Gastroesophageal sphincter (tissue), 4 donors: Measurements from ENCODE around the gene PSME1. TPM values are rescaled to one million over a fixed set of nuclear protein-coding genes. Genes with fewer than 3 reads are reported as not detected.
A peak's percentile ranks its signal among the peaks of the same experiment; 100 is the strongest.

Experiments used
- ATAC-seq: fragments of 150-250 bp; one replicate; pipeline ENCODE4 v1.9.1; 2016; ENCODE audit warnings: mild to moderate bottlenecking, moderate library complexity
- H3K27ac ChIP-seq, 4 donors: fragments of 200-600 bp; sonication (generic) in 3 of 4; 1 replicate in 3 of 4; 2 replicates in 1 of 4; pipeline ENCODE4 v1.5.1; 2016 to 2019
- H3K27me3 ChIP-seq: fragments of 200-600 bp; sonication (generic); one replicate; pipeline ENCODE4 v1.5.1; 2019
- H3K36me3 ChIP-seq, 2 donors: fragments of 200-600 bp; sonication (generic); one replicate each; pipeline ENCODE4 v1.5.1; 2019; ENCODE audit warnings: control low read depth in 1 of 2
- H3K4me1 ChIP-seq, 3 donors: fragments of 200-600 bp; sonication (generic); 1 replicate in 2 of 3; 2 replicates in 1 of 3; pipeline ENCODE4 v1.5.1; 2016 to 2019; ENCODE audit warnings: control low read depth in 2 of 3
- H3K4me3 ChIP-seq, 2 donors: fragments of 200-600 bp; sonication (generic); one replicate each; pipeline ENCODE4 v1.5.1; 2019; ENCODE audit warnings: mild to moderate bottlenecking in 1 of 2, moderate library complexity in 1 of 2
- H3K9me3 ChIP-seq, 3 donors: fragments of 200-600 bp; sonication (generic); one replicate each; pipeline ENCODE4 v1.5.1; 2017 to 2019; ENCODE audit warnings: control low read depth in 2 of 3
- EP300 ChIP-seq: sonication (generic); formaldehyde crosslinking; IDR thresholded peaks from one replicate; pipeline ENCODE4 v1.6.1; 2017; ENCODE audit warnings: antibody characterized with exemption, mild to moderate bottlenecking
- POLR2A ChIP-seq, 2 donors: fragments of 450-650 bp; IDR thresholded peaks; one replicate each; pipeline ENCODE4 v1.6.1; 2017; ENCODE audit warnings: antibody characterized with exemption in 2 of 2, mild to moderate bottlenecking in 2 of 2, moderate library complexity in 1 of 2
- POLR2AphosphoS5 ChIP-seq: sonication (generic); formaldehyde crosslinking; IDR thresholded peaks from one replicate; pipeline ENCODE4 v1.6.1; 2017; ENCODE audit warnings: antibody characterized with exemption
- WGBS, 2 donors: methylation state at CpG; one replicate each; pipeline ENCODE4 v1.1.5; 2018; ENCODE audit warnings: low coverage in 1 of 2; 5-methylcytosine and 5-hydroxymethylcytosine counted together
- total RNA-seq, 4 donors: library from RNA; depleted of rRNA; stranded (reverse); fragments of >200 nt; gene quantifications; one replicate each; pipeline ENCODE4 v1.1.0, GENCODE V29; 2016
- TF ChIP-seq, protein P1 (sequence below), 4 experiments: fragments of 200-600 bp in 2 of 4; fragments of 450-650 bp in 2 of 4; sonication (generic) in 1 of 4; IDR thresholded peaks; one replicate each; pipeline ENCODE4 v1.5.1; 2017 to 2019; ENCODE audit warnings: antibody characterized with exemption in 4 of 4, mild to moderate bottlenecking in 2 of 4, moderate library complexity in 2 of 4

The PSME1 gene
- total RNA-seq, 4 donors from 2014 or later: 114 to 186 (median 127) TPM

DNA sequence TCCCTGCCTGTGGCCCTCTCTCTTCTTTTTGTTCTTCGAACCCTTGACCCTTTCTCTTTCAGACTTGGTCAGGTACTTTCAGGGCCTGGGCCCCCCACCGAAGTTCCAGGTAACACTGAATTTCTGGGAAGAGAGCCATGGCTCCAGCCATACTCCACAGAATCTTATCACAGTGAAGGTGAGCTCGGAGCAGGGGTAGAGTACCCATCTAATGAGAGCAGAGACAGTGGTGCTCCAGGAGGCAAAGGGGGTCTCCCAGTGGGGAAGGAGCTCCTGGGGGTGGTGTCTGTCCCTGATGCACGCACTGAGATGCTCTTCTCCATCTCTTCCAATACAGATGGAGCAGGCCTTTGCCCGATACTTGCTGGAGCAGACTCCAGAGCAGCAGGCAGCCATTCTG is 29.8 kb downstream of the PSME1 start:
- Histone ChIP-seq H3K27ac (no peak overlapping the region), H3K27me3 (no peaks in the 10 kb centered on the region), H3K36me3 (peaks cover 0 to 73% of the 10 kb centered on the region in 2 donors), H3K4me3 (no peak overlapping the region), H3K9me3 (no peaks in the 10 kb centered on the region), H3K4me1 (peaks cover 0 to 45% (median 18%) of the 10 kb centered on the region in 3 donors)
- WGBS, 2 donors: 89% methylated on average over 3 of the region's 5 CpGs; no CpG with 5 or more reads in 1 of the 2 donors
- ATAC-seq: no peak
- TF ChIP-seq EP300 (no peak), POLR2AphosphoS5 (no peak), POLR2A (IDR thresholded peaks at IDR 0.05) (no peak)
- TF ChIP-seq, protein P1, sequence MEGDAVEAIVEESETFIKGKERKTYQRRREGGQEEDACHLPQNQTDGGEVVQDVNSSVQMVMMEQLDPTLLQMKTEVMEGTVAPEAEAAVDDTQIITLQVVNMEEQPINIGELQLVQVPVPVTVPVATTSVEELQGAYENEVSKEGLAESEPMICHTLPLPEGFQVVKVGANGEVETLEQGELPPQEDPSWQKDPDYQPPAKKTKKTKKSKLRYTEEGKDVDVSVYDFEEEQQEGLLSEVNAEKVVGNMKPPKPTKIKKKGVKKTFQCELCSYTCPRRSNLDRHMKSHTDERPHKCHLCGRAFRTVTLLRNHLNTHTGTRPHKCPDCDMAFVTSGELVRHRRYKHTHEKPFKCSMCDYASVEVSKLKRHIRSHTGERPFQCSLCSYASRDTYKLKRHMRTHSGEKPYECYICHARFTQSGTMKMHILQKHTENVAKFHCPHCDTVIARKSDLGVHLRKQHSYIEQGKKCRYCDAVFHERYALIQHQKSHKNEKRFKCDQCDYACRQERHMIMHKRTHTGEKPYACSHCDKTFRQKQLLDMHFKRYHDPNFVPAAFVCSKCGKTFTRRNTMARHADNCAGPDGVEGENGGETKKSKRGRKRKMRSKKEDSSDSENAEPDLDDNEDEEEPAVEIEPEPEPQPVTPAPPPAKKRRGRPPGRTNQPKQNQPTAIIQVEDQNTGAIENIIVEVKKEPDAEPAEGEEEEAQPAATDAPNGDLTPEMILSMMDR (IDR thresholded peaks at IDR 0.05): no peak

DNA sequence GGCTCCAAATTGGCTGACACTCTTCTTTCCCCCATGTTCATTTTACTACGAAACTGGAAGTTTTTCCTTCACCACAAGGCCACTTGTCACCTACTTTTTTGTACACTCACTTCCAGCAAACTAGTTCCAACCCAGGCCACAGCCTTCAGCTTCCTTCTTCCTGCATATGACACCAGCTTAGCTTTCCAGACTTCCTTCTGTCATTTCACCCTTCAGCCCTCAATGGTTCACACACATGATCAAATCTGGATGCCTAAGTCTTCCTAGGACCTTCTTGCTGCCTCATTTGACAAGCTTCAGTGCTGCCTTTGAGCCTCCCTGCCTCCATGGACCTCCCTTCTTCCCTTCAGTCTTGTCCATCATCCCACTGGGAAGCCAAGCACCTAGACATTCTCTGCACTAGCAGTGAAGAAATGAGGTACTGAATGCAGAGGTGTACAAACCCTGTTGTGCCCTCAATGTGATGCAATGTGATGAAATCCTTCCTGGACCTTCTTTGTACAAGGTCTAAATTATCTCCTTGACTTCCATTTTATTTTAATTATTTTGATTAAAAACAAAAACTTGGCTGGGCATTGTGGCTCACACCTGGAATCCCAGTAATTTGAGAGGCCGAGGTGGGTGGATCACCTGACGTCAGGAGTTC is 31.6 kb downstream of the PSME1 start:
- ATAC-seq: no peak
- Histone ChIP-seq H3K4me1 (peaks cover 0 to 47% (median 14%) of the 10 kb centered on the region in 3 donors), H3K27me3 (no peaks in the 10 kb centered on the region), H3K27ac (no peak overlapping the region), H3K36me3 (peaks cover 0 to 73% of the 10 kb centered on the region in 2 donors), H3K4me3 (no peak overlapping the region), H3K9me3 (no peaks in the 10 kb centered on the region)
- WGBS, 2 donors: 71 to 100% methylated on average over 1 to 3 of the region's 3 CpGs
- TF ChIP-seq, protein P1 (IDR thresholded peaks at IDR 0.05): no peak
- TF ChIP-seq POLR2A (IDR thresholded peaks at IDR 0.05) (no peak), POLR2AphosphoS5 (no peak), EP300 (no peak)

DNA sequence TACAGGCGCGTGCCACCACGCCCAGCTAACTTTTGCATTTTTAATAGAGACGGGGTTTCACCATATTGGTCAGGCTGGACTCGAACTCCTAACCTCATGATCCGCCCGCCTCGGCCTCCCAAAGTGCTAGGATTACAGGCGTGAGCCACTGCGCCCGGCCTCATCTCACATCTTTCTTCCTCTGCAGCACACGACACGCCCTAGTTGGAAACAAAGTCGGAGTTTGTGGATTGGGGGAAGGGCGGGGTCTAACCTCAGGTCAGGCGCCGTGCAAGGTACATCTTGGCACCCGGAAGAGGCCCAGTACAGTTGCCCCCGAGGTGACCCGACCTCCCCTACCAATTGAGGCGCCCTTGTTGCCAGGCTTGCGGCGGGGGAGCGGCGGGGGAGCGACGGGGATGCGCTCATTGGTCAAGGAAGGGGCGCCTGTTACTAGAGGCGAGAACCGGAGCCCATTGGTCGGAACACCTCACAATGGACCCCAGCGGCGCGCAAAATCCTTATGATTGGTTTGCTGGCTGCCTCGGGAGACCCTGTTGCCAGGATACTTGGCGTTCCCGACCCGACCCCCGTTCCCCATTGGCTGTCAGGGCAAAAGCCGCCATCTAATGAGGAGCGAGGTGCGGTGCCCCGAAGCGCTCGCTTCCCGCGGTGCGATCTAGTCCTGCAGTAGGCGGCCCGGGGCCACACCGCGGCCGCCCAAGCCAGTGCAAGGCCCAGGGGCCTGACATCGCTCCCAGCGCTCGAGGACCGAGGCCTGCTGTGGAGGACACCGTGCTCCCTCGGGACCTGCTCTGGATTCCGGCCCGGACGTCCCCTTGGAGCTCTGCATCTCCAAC is 35.6 kb downstream of the PSME1 start, which contains the start of gene REC8:
REC8 (plus strand) TSS at position 659 of the 839 bp plus-strand sequence. CDS start 473 bp downstream, outside the sequence.
- peak in 1 of 2 donors; percentile 37 for TF ChIP-seq POLR2A (IDR thresholded peaks at IDR 0.05)
- TF ChIP-seq, protein P1 (IDR thresholded peaks at IDR 0.05): no peak
- peaks cover 0 to 37% of the 10 kb centered on the region in 2 donors for H3K36me3 ChIP-seq
- peak within 1 kb of the TSS in 3 of 4 donors; percentile 60 to 72 (median 63) for H3K27ac ChIP-seq
- H3K4me3 ChIP-seq: peak within 1 kb of the TSS; percentile 2 to 47
- H3K4me1 ChIP-seq: peaks cover 0 to 21% (median 3%) of the 10 kb centered on the region in 3 donors
- H3K27me3 ChIP-seq: no peaks in the 10 kb centered on the region
- peak; percentile 86 for ATAC-seq
- no peaks in the 10 kb centered on the region for H3K9me3 ChIP-seq
- 29% methylated on average over 23 of the region's 63 CpGs; no CpG with 5 or more reads in 1 of the 2 donors for WGBS, 2 donors

DNA sequence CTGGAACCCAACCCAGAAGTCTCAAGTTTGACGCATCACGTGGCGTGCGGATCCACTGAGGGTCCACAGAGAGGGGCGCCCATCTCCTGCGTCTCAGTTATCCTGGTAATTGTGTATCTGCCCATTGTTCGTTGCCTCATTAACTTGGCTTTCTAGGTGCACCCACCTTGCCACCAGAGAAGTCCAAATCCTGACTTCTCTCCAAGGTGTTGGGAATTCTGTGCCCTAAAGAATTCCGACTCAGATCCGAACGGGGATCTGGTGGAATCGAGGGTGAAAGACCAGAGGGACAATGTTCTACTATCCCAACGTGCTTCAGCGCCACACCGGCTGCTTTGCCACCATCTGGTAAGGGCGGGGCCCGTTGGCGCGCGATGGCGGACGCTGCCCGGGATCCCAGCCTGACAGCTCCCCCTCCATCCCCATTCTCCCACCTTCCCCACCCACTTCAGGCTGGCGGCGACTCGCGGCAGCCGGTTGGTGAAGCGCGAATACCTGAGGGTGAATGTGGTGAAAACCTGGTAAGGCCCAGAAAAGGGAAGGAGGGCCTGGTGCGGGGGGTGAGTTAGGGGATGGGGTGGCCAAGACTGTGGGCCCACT is 36.4 kb downstream of the PSME1 start:
- H3K4me1 ChIP-seq: peaks cover 0 to 21% (median 3%) of the 10 kb centered on the region in 3 donors
- WGBS, 2 donors: no CpG with 5 or more reads among the region's 30 CpGs
- peak overlapping the region in 3 of 4 donors; percentile 60 to 72 (median 63) for H3K27ac ChIP-seq
- H3K36me3 ChIP-seq: peaks cover 0 to 37% of the 10 kb centered on the region in 2 donors
- peak overlapping the region; percentile 2 to 47 for H3K4me3 ChIP-seq
- ATAC-seq: no peak
- TF ChIP-seq EP300 (no peak), POLR2A (IDR thresholded peaks at IDR 0.05) (no peak), POLR2AphosphoS5 (no peak)
- TF ChIP-seq, protein P1 (IDR thresholded peaks at IDR 0.05): no peak
- no peaks in the 10 kb centered on the region for H3K9me3 ChIP-seq
- no peaks in the 10 kb centered on the region for H3K27me3 ChIP-seq
